Skeletal muscle satellite cell (primary cell): ENCODE measurements around the gene TRIP4.
"Not testable (repeated sequence)": the region's sequence is repeated elsewhere in the genome, so short reads cannot be mapped to it uniquely, and the experiment has no call there.

ENCODE experiments used
- H3K27me3 ChIP-seq: 2 replicates; pipeline ENCODE4 v1.7.0; 2013; ENCODE audit warnings: low read length; ENCODE audit not compliant: control insufficient read depth, insufficient read depth
- H3K36me3 ChIP-seq: 2 replicates; pipeline ENCODE4 v1.7.0; 2013; ENCODE audit warnings: mild to moderate bottlenecking, control low read depth, low read length; ENCODE audit not compliant: insufficient read depth
- H3K4me1 ChIP-seq: 2 replicates; pipeline ENCODE4 v1.7.0; 2013; ENCODE audit warnings: low read length; ENCODE audit not compliant: control insufficient read depth, insufficient read depth
- H3K4me2 ChIP-seq: 2 replicates; pipeline ENCODE4 v1.7.0; 2013; ENCODE audit warnings: mild to moderate bottlenecking, low read length
- H3K4me3 ChIP-seq: 2 replicates; pipeline ENCODE4 v1.7.0; 2013; ENCODE audit warnings: low read length
- H3K9ac ChIP-seq: 2 replicates; pipeline ENCODE4 v1.7.0; 2013; ENCODE audit warnings: mild to moderate bottlenecking, low read depth, low read length, moderate library complexity
- H3K9me3 ChIP-seq: replicated peaks from 2 replicates; pipeline ENCODE4 v1.7.0; 2013; ENCODE audit warnings: mild to moderate bottlenecking, control low read depth, low read length

TRIP4 gene

GRCh38 chr15:64466408-64467141 is 78.9 kb downstream of the TRIP4 start:
- Histone ChIP-seq H3K4me2 (no peak overlapping the region), H3K9me3 (no peaks in the 10 kb centered on the region), H3K36me3 (peaks cover 5% of the 10 kb centered on the region), H3K9ac (no peak overlapping the region), H3K27me3 (no peaks in the 10 kb centered on the region), H3K4me3 (no peak overlapping the region), H3K4me1 (peaks cover 19% of the 10 kb centered on the region)

- no peak overlapping the region for H3K4me3 ChIP-seq
- no peaks in the 10 kb centered on the region for H3K27me3 ChIP-seq
- no peak overlapping the region for H3K9ac ChIP-seq
- H3K9me3 ChIP-seq: no peaks in the 10 kb centered on the region
- H3K4me1 ChIP-seq: no peaks in the 10 kb centered on the region
- no peak overlapping the region for H3K4me2 ChIP-seq
- H3K36me3 ChIP-seq: peaks cover 5% of the 10 kb centered on the region
Observed at GRCh38 chr15:64472161-64472560, 84.5 kb downstream of the TRIP4 start.

- Histone ChIP-seq H3K9me3 (no peaks in the 10 kb centered on the region), H3K36me3 (peaks cover 5% of the 10 kb centered on the region), H3K4me3 (no peak overlapping the region), H3K9ac (no peak overlapping the region), H3K27me3 (no peaks in the 10 kb centered on the region), H3K4me2 (no peak overlapping the region), H3K4me1 (no peaks in the 10 kb centered on the region)
Observed at GRCh38 chr15:64474846-64475245, 87.2 kb downstream of the TRIP4 start.

DNA sequence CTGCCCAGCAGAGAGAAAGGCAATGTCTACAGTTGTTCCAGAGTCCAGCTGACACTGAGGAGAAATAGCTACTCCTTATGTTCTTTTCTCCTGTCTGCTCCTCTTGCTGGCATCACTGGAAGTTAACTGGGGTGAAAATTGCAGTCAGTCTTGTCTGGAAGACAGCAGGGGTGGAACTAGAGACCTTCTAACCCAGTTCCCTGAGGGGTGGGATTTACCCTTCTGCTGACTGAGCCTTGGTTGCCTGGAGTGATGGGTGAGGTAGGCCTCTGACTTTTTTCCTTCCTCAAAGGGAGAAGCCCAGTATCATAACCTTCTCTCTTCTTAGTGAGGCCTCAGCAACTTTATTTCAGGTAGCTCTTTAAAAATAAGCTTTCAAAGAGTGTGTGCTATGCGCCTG is 88.9 kb downstream of the TRIP4 start:
- no peak overlapping the region for H3K4me2 ChIP-seq
- no peaks in the 10 kb centered on the region for H3K27me3 ChIP-seq
- no peak overlapping the region for H3K4me3 ChIP-seq
- H3K9me3 ChIP-seq: no peaks in the 10 kb centered on the region
- no peaks in the 10 kb centered on the region for H3K36me3 ChIP-seq
- no peaks in the 10 kb centered on the region for H3K4me1 ChIP-seq
- no peak overlapping the region for H3K9ac ChIP-seq

DNA sequence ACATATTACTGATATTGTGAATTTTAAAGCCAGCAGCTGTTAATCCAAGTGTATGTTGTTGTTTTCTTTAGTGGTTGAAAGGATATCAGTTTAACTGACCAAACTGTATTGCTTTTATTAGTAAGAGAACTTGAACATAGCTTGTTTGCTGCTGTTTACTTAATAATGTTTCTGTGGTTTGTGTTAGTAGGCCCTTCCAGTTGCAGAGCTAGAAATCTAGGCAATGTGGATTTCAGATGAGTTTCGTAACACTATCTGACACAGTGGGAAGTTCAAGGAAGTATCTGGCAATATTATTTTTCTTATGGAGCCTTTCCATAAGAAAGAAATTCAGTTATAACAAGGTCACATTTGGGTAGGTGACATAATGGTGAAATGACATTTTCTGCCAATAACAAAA is 91.2 kb downstream of the TRIP4 start:
- Histone ChIP-seq H3K4me2 (no peak overlapping the region), H3K36me3 (no peaks in the 10 kb centered on the region), H3K4me1 (no peaks in the 10 kb centered on the region), H3K9ac (no peak overlapping the region), H3K9me3 (no peaks in the 10 kb centered on the region), H3K27me3 (no peaks in the 10 kb centered on the region), H3K4me3 (no peak overlapping the region)

- Histone ChIP-seq H3K4me2 (no peak overlapping the region), H3K9ac (no peak overlapping the region), H3K4me3 (no peak overlapping the region), H3K4me1 (no peaks in the 10 kb centered on the region), H3K36me3 (no peaks in the 10 kb centered on the region), H3K9me3 (no peaks in the 10 kb centered on the region), H3K27me3 (no peaks in the 10 kb centered on the region)
Observed at GRCh38 chr15:64480891-64481290, 93.3 kb downstream of the TRIP4 start.

DNA sequence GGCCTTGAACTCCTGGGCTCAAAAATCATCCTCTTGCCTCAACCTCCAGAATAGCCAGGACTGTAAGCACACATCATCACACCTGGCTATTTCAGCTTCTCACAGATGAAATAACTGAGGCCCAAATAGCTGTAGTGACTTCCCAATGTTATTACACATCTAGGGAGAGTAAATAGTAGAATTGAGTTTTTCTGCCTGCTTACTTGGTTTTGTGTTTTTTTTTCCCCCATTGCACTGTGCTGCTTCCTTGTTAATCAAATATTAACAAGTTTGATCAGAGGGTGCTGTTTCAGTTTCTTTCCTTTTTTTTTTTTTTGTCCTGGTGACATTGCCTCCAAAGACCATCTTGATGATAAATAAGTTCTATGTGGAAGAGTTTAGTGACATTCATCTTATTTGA is 96.1 kb downstream of the TRIP4 start:
- Histone ChIP-seq H3K9me3 (no peaks in the 10 kb centered on the region), H3K4me2 (no peak overlapping the region), H3K4me1 (no peaks in the 10 kb centered on the region), H3K36me3 (no peaks in the 10 kb centered on the region), H3K9ac (no peak overlapping the region), H3K27me3 (no peaks in the 10 kb centered on the region), H3K4me3 (no peak overlapping the region)

DNA sequence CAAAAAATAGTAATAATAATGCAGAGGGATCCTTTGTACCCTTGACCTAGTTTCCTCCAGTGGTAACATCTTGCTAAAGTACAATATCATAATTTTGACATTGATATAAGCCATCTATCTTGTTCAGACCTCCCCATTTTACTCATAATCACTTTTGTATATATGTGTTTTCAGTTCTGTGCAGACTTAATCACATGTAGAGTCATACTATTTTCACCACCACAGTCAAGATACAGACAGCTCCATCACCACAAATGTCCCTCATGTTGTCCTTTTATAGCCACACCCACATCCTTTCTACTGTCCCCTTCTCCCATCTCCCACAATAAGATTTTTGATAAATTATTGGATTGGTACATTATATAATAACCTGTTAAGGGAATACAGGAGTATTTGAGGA is 98.2 kb downstream of the TRIP4 start:
- Histone ChIP-seq H3K9ac (no peak overlapping the region), H3K4me2 (no peak overlapping the region), H3K4me3 (no peak overlapping the region), H3K36me3 (peaks cover 5% of the 10 kb centered on the region), H3K9me3 (no peaks in the 10 kb centered on the region), H3K4me1 (no peaks in the 10 kb centered on the region), H3K27me3 (no peaks in the 10 kb centered on the region)

DNA sequence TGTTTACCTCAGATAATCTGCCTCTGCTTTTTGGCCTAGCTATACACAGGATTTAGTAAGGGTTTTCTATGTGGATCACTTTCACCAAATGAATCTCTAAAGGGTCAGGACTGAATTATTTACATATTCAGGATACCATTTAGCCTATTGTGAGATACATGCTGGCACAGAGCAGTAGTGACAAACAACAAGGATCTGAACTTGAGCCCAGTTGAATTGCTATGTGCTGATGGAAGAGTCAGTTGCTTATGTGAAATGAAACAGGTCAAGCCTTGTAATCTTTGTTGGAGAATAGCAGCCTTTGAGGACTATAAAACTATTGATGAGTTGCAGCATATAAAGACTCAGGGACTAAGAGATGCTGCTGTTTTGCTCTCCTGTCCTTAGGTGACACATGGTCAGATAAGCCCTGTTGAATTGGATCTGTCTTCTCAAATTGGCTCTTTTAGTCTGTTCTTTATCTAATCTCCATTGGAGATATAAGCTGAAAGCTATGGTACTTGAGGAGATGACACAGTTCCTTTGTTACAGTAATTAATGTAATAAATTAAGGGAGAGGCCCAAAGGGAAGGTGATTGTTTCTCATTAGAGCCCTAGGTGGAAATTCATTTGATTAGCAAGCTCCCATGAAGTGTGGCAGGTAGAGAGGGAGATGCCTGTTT is 103.1 kb downstream of the TRIP4 start:
- Histone ChIP-seq H3K4me2 (no peak overlapping the region), H3K9ac (no peak overlapping the region), H3K27me3 (no peaks in the 10 kb centered on the region), H3K36me3 (peaks cover 11% of the 10 kb centered on the region), H3K4me1 (no peaks in the 10 kb centered on the region), H3K9me3 (no peaks in the 10 kb centered on the region), H3K4me3 (no peak overlapping the region)

GRCh38 chr15:64493641-64494040 is 106.0 kb downstream of the TRIP4 start:
- Histone ChIP-seq H3K27me3 (no peaks in the 10 kb centered on the region), H3K9me3 (no peaks in the 10 kb centered on the region), H3K4me1 (no peaks in the 10 kb centered on the region), H3K36me3 (peaks cover 14% of the 10 kb centered on the region), H3K9ac (no peak overlapping the region), H3K4me2 (no peak overlapping the region), H3K4me3 (no peak overlapping the region)

- H3K36me3 ChIP-seq: peaks cover 26% of the 10 kb centered on the region
- not testable (repeated sequence) for H3K9me3 ChIP-seq, H3K9ac ChIP-seq, H3K4me1 ChIP-seq, H3K27me3 ChIP-seq, H3K4me3 ChIP-seq, H3K4me2 ChIP-seq
Observed at GRCh38 chr15:64495968-64496367, 108.3 kb downstream of the TRIP4 start.
